Prostate gland (tissue), 2 donors: ENCODE results near the gene TBC1D14. TPM values are rescaled to one million over a fixed set of nuclear protein-coding genes. Genes with fewer than 3 reads are reported as not detected.

Experiments used
- DNase-seq: peaks from one replicate; pipeline ENCODE4 v3.0.0-alpha.2; 2019; ENCODE audit warnings: low spot score
- H3K27ac ChIP-seq, 2 donors: fragments of 200-600 bp; sonication (generic); 2 replicates each; pipeline ENCODE4 v1.5.1; 2017 to 2019
- H3K27me3 ChIP-seq: fragments of 200-600 bp; sonication (generic); replicated peaks from 2 replicates; pipeline ENCODE4 v1.5.1; 2019; ENCODE audit not compliant: insufficient read depth
- H3K36me3 ChIP-seq, 2 donors: fragments of 200-600 bp; sonication (generic); 1 replicate in 1 of 2; 2 replicates in 1 of 2; pipeline versions ENCODE4 v1.5.1 to v1.8.1; 2017 to 2019
- H3K4me1 ChIP-seq: fragments of 200-600 bp; sonication (generic); replicated peaks from 2 replicates; pipeline ENCODE4 v1.5.1; 2019
- H3K4me3 ChIP-seq, 2 donors: fragments of 200-600 bp; sonication (generic); 2 replicates each; pipeline ENCODE4 v1.5.1; 2017 to 2019
- H3K9me3 ChIP-seq: fragments of 200-600 bp; sonication (generic); 2 replicates; pipeline ENCODE4 v1.5.1; 2017
- POLR2A ChIP-seq: fragments of 450-650 bp; IDR thresholded peaks from one replicate; pipeline ENCODE4 v1.6.1; 2016; ENCODE audit warnings: antibody characterized with exemption, mild to moderate bottlenecking
- POLR2AphosphoS5 ChIP-seq: sonication (generic); formaldehyde crosslinking; IDR thresholded peaks from one replicate; pipeline ENCODE4 v1.6.1; 2017; ENCODE audit warnings: antibody characterized with exemption
- WGBS: methylation state at CpG from one replicate; pipeline ENCODE4 v1.1.5; 2018; 5-methylcytosine and 5-hydroxymethylcytosine counted together
- intact Hi-C: fragments of 100-400 bp; cut with DNase I; formaldehyde crosslinking; loops from one replicate; pipeline ENCODE4 v1.14.2; 2022
- total RNA-seq, 2 donors: library from RNA; depleted of rRNA; stranded (reverse); fragments of >200 nt; gene quantifications; one replicate each; pipeline ENCODE4 v1.1.0, GENCODE V29; 2016
- TF ChIP-seq, protein P1 (sequence below), 4 experiments: fragments of 200-600 bp in 2 of 4; fragments of 450-650 bp in 2 of 4; sonication (generic) in 2 of 4; IDR thresholded peaks; 1 replicate in 3 of 4; 2 replicates in 1 of 4; pipeline ENCODE4 v1.5.1; 2016 to 2019; ENCODE audit warnings: antibody characterized with exemption in 4 of 4, mild to moderate bottlenecking in 2 of 4, moderate library complexity in 2 of 4

The TBC1D14 gene
- total RNA-seq, 2 donors from 2014 or later, result 56.2 to 90.5 TPM

DNA sequence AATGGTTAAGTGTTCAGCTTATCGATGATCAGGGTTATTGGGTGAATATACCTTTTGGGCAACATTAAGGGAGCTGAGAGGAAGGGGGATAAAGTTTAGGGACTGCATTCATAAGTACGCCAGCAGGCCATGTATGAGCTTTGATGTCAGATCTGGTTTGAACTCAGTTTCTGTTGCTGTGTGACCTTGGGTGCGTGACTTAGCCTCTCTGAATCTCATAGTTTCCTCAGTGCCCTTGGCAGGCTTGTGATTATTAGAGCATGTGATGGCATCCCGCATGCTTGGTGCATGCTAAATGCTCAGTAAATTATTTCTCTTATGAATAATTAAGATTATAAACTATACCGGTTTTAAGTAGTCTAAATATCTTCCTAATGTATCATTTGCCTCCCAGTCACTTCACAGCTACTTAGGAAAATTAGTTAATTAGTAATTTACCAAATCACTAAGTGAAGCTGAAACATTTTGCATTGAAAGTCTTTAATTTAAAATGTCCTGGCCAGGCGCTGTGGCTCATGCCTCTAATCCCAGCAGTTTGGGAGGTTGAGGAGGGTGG lies 3.8 kb downstream of the TBC1D14 start:
- no peak overlapping the region for H3K27ac ChIP-seq
- 96% methylated on average over 6 of the region's 6 CpGs for WGBS
- no peaks in the 10 kb centered on the region for H3K27me3 ChIP-seq
- TF ChIP-seq POLR2A (no peak), POLR2AphosphoS5 (no peak)
- TF ChIP-seq, protein P1, sequence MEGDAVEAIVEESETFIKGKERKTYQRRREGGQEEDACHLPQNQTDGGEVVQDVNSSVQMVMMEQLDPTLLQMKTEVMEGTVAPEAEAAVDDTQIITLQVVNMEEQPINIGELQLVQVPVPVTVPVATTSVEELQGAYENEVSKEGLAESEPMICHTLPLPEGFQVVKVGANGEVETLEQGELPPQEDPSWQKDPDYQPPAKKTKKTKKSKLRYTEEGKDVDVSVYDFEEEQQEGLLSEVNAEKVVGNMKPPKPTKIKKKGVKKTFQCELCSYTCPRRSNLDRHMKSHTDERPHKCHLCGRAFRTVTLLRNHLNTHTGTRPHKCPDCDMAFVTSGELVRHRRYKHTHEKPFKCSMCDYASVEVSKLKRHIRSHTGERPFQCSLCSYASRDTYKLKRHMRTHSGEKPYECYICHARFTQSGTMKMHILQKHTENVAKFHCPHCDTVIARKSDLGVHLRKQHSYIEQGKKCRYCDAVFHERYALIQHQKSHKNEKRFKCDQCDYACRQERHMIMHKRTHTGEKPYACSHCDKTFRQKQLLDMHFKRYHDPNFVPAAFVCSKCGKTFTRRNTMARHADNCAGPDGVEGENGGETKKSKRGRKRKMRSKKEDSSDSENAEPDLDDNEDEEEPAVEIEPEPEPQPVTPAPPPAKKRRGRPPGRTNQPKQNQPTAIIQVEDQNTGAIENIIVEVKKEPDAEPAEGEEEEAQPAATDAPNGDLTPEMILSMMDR (IDR thresholded peaks at IDR 0.05), result no peak
- no peaks in the 10 kb centered on the region for H3K9me3 ChIP-seq
- H3K4me3 ChIP-seq, result no peak overlapping the region
- no peak for DNase-seq
- H3K4me1 ChIP-seq, result peaks cover 23% of the 10 kb centered on the region
- H3K36me3 ChIP-seq, result no peaks in the 10 kb centered on the region
- intact Hi-C loops, result no loop called here

DNA sequence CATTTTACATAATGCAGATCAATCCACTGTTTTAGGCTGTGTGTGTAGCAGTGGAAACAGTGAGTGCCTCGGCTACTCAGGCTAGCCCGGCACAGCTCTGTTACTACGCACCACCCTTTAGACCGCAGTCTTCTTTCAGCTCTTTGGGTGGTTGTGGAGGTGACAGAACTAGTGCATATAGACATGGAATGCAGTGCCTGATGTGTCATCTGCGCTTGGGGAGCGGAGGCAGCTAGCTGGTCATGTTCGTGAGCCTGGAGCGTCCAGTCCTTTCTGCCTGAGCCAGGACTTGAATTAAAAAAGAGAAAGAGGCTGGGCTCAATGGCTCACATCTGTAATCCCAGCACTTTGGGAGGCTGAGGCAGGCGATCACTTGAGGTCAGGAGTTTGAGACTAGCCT lies 4.8 kb downstream of the TBC1D14 start:
- DNase-seq, result no peak
- TF ChIP-seq POLR2A (no peak), POLR2AphosphoS5 (no peak)
- TF ChIP-seq, protein P1 (IDR thresholded peaks at IDR 0.05), result no peak
- Histone ChIP-seq H3K4me3 (no peak overlapping the region), H3K4me1 (peaks cover 17% of the 10 kb centered on the region), H3K27me3 (no peaks in the 10 kb centered on the region), H3K36me3 (no peaks in the 10 kb centered on the region), H3K9me3 (no peaks in the 10 kb centered on the region), H3K27ac (no peak overlapping the region)
- WGBS, result 92% methylated on average over 9 of the region's 9 CpGs
- intact Hi-C loops, result no loop called here

DNA sequence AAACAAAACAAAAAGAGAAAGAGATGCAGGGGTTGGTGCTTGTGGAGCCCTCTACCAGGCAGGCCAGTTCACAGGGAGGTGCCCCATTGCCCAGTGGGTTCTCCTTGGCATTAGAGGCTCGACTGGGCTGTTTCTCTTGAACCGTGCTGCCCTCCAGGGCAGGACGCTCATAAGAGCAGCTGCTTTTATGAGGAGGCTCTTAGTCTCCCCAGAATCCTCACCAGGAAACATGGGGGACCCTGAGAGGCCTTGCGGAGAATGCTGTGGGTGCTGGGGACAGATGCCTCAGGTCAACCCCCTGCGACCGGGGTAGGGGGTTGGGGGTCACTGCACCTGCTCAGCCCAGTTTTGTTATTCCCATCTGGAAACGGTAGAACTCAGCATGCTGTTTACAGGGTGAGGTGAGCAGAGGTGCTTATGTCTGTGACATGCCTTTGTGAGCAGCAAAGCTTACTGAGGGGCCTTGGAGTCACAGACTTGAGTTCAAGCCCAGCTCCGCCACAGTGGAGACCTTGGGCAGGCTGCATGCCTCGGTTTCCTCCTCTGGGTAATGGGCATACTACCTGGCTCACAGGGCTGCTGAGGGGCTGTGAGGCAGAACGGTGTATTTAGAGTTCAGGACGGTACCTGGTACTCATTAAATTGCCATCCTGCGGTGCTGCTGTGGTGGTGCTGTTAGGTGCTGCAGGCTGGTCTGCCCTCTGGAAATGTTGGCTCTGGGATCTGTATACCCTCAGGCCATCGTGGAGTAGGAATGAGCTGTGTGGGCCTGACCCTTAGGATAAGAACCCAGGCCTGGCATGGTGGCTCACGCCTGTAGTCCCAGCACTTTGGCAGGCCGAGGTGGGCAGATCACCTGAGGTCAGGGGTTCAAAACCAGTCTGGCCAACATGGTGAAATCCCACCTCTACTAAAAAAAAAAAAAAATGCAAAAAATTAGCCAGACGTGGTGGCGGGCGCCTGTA lies 5.7 kb downstream of the TBC1D14 start:
- Histone ChIP-seq H3K36me3 (no peaks in the 10 kb centered on the region), H3K4me3 (no peak overlapping the region), H3K4me1 (peaks cover 17% of the 10 kb centered on the region), H3K27ac (no peak overlapping the region), H3K9me3 (no peaks in the 10 kb centered on the region), H3K27me3 (no peaks in the 10 kb centered on the region)
- intact Hi-C loops, result no loop called here
- TF ChIP-seq POLR2A, result no peak
- TF ChIP-seq, protein P1 (IDR thresholded peaks at IDR 0.05), result no peak
- no peak for TF ChIP-seq POLR2AphosphoS5
- 93% methylated on average over 17 of the region's 18 CpGs for WGBS
- DNase-seq, result no peak

DNA sequence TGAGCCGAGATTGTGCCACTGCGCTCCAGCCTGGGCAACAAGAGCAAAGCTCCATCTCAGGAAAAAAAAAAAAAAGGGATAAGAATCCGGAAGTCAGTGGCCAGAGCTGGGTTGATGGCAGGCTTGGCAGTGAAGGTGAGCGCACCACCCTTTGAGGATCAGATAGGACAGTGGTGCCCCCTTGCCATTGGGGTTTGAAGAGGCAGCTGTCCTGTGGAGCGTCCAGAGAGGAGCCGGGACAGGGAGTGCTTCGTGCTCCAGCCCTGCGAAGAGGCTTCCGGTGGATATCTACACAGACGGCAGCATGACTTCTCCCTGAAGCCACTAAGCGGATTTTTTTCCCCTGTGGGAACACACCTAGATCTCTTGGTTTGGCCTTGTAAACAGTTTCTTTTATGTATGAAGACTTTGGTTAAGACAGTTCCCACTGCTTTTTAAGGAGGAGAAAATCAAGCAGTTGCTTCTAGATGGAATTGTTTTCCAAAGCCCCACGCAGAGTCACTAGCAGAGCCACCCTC lies 6.5 kb downstream of the TBC1D14 start:
- 93% methylated on average over 12 of the region's 12 CpGs for WGBS
- Histone ChIP-seq H3K27me3 (no peaks in the 10 kb centered on the region), H3K36me3 (no peaks in the 10 kb centered on the region), H3K9me3 (no peaks in the 10 kb centered on the region), H3K4me1 (peaks cover 17% of the 10 kb centered on the region), H3K4me3 (no peak overlapping the region), H3K27ac (no peak overlapping the region)
- no peak for DNase-seq
- TF ChIP-seq POLR2AphosphoS5, result no peak
- TF ChIP-seq, protein P1 (IDR thresholded peaks at IDR 0.05), result no peak
- intact Hi-C loops, result no loop called here
